ENCODE measurements around the gene GREM1. TPM values are rescaled to one million over a fixed set of nuclear protein-coding genes. Genes with fewer than 3 reads are reported as not detected.

The GREM1 gene
- total and polyA plus RNA-seq, 2 of the 8 experiments (the other 6 are each of a cell fraction or from before 2014, with no cell fraction given): 0.12 to 1.1 TPM

GRCh38 chr15:32691689-32692038 lies 26.1 kb upstream of the GREM1 start:
- Histone ChIP-seq H3K27ac (ENCODE audit: low read depth, low read length) (no peak overlapping the region), H2AK5ac (ENCODE audit: low read depth, low read length) (no peak overlapping the region), H3K79me2 (ENCODE audit: control insufficient read depth in 1 of 2, insufficient read depth in 2 of 2, low read length in 2 of 2) (no peaks in the 10 kb centered on the region), H2BK20ac (ENCODE audit: low read length) (no peak overlapping the region), H2BK15ac (ENCODE audit: low read length) (no peak overlapping the region), H2BK120ac (replicated peaks; ENCODE audit: low read depth, low read length) (no peak overlapping the region), H2BK5ac (ENCODE audit: low read depth, low read length) (no peak overlapping the region), H4K91ac (replicated peaks; ENCODE audit: insufficient read length, low read length) (no peak overlapping the region), H3K23ac (ENCODE audit: insufficient read length) (no peak overlapping the region), H3K36me3 (ENCODE audit: control insufficient read depth in 2 of 4, insufficient read depth in 4 of 4, low read length in 3 of 4) (no peaks in the 10 kb centered on the region), H2AFZ (ENCODE audit: low read length) (no peak overlapping the region), H3K18ac (ENCODE audit: extremely low read depth, low read length) (no peak overlapping the region), H3K27me3 (replicated peaks in 1 of 4; ENCODE audit: control insufficient read depth in 3 of 4, extremely low read depth in 1 of 4, insufficient read depth in 3 of 4, low read length in 3 of 4) (no peaks in the 10 kb centered on the region), H4K5ac (ENCODE audit: insufficient read length, low read depth, low read length) (no peak overlapping the region), H3K79me1 (ENCODE audit: low read depth, low read length) (no peaks in the 10 kb centered on the region), H4K20me1 (replicated peaks in 1 of 2; ENCODE audit: control insufficient read depth in 1 of 2, insufficient read depth in 2 of 2, low read length in 2 of 2) (no peaks in the 10 kb centered on the region), H3K56ac (replicated peaks; ENCODE audit: insufficient read length, low read depth, low read length) (no peak overlapping the region), H3K4me3 (ENCODE audit: extremely low read depth in 1 of 4, insufficient read depth in 2 of 4, low read depth in 3 of 4, low read length in 4 of 4) (no peak overlapping the region), H3K4me1 (replicated peaks in 1 of 4; ENCODE audit: control insufficient read depth in 3 of 4, insufficient read depth in 4 of 4, low read length in 3 of 4) (no peaks in the 10 kb centered on the region), H3K4ac (replicated peaks; ENCODE audit: insufficient read length, low read depth, low read length) (no peak overlapping the region), H3K4me2 (ENCODE audit: insufficient read depth in 1 of 2, low read depth in 2 of 2, low read length in 2 of 2) (no peak overlapping the region), H2BK12ac (ENCODE audit: low read depth, low read length) (no peak overlapping the region), H4K8ac (ENCODE audit: extremely low read depth, insufficient read depth, low read length) (no peak overlapping the region), H3K23me2 (ENCODE audit: low read depth, low read length) (no peaks in the 10 kb centered on the region), H3K14ac (ENCODE audit: insufficient read length) (no peak overlapping the region), H3K9ac (replicated peaks in 1 of 4; ENCODE audit: extremely low read depth in 1 of 4, low read depth in 3 of 4, low read length in 3 of 4) (no peak overlapping the region), H3K9me3 (ENCODE audit: insufficient read depth in 2 of 2, low read depth in 1 of 2, low read length in 1 of 2) (no peaks in the 10 kb centered on the region)
- WGBS, 2 experiments (ENCODE audit: extremely low coverage in 1 of 2, insufficient coverage in 1 of 2, insufficient read length in 1 of 2, insufficient replicate concordance in 2 of 2, low coverage in 1 of 2, low lambda C conversion rate in 2 of 2, missing lambda C conversion rate in 1 of 2): 80% methylated on average over 10 of the region's 10 CpGs; no CpG with 5 or more reads in 1 of the 2 experiments
- POLR2A ChIA-PET (ENCODE audit: partially characterized antibody): interaction anchor here (1.0 kb wide), 1 partner anchor 22 kb away, joined by 4 read pairs; no protein-coding TSS in a partner anchor
- DNase-seq (ENCODE audit: low read depth in 1 of 2, low spot score in 2 of 2) (no peak), FAIRE-seq (no peak)
- CTCF ChIA-PET (ENCODE audit: partially characterized antibody): interaction anchor here (1.0 to 2.1 kb wide), 2 partner anchors 9 to 245 kb away, joined by 3 to 6 read pairs; no protein-coding TSS in a partner anchor
- TF ChIP-seq JUND (IDR thresholded peaks at IDR 0.05; ENCODE audit: low read length) (no peak), NRF1 (IDR thresholded peaks at IDR 0.05; ENCODE audit: low read depth, low read length) (no peak), CBX5 (IDR thresholded peaks at IDR 0.05; ENCODE audit: low read depth, low read length) (no peak), RBBP5 (IDR thresholded peaks at IDR 0.05; ENCODE audit: borderline replicate concordance, low read depth, low read length) (no peak), HDAC2 (IDR thresholded peaks at IDR 0.05; ENCODE audit: borderline replicate concordance in 1 of 2, low read depth in 2 of 2, low read length in 2 of 2) (no peak), SP4 (IDR thresholded peaks at IDR 0.05; ENCODE audit: low read length) (no peak), POU5F1 (IDR thresholded peaks at IDR 0.05; ENCODE audit: low read depth, low read length) (no peak), SP1 (IDR thresholded peaks at IDR 0.05; ENCODE audit: low read depth, low read length) (no peak), ZNF274 (IDR thresholded peaks at IDR 0.05; ENCODE audit: borderline replicate concordance, extremely low read depth, low read length) (no peak), ASH2L (IDR thresholded peaks at IDR 0.05; ENCODE audit: low read length) (no peak), E2F6 (IDR thresholded peaks at IDR 0.05) (no peak), HDAC6 (IDR thresholded peaks at IDR 0.05; ENCODE audit: low read depth, low read length) (no peak), POLR2AphosphoS5 (IDR thresholded peaks at IDR 0.05; ENCODE audit: low read depth, low read length) (no peak), EP300 (IDR thresholded peaks at IDR 0.05; ENCODE audit: borderline replicate concordance in 1 of 2, low read depth in 2 of 2, low read length in 2 of 2) (no peak)

Measured in H1 (cell line).